ENCODE measurements around the gene PUDP.

DNA sequence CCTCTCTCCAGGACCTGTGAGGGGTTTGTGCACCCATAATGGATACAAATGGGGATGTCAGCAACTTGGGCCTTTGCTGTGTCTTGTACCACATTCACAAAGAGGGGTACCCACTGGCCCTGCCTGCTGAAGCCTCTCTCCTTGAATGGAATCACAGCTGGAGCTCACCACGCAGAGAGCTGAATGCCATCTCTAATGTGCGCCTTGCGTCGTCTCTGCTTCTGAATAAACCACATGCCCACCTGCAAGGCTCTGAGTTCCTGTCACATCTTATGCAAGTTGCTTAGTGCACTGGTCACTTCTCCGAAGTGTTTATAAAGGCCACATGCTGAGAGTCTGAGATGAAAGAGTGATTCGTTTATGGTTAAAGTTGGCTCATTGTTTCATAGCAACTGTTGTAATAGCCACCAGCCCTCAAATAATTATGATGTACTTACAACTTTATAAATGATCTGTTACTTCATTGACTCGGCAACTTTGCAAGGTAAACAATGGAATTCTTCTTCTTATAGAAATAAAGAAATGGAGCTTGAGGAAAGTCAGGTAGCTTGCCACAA, 6.2 kb upstream of the PUDP start:
- TF ChIP-seq, protein P1, sequence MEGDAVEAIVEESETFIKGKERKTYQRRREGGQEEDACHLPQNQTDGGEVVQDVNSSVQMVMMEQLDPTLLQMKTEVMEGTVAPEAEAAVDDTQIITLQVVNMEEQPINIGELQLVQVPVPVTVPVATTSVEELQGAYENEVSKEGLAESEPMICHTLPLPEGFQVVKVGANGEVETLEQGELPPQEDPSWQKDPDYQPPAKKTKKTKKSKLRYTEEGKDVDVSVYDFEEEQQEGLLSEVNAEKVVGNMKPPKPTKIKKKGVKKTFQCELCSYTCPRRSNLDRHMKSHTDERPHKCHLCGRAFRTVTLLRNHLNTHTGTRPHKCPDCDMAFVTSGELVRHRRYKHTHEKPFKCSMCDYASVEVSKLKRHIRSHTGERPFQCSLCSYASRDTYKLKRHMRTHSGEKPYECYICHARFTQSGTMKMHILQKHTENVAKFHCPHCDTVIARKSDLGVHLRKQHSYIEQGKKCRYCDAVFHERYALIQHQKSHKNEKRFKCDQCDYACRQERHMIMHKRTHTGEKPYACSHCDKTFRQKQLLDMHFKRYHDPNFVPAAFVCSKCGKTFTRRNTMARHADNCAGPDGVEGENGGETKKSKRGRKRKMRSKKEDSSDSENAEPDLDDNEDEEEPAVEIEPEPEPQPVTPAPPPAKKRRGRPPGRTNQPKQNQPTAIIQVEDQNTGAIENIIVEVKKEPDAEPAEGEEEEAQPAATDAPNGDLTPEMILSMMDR (IDR thresholded peaks at IDR 0.05), result no peak
- no peak for TF ChIP-seq POLR2A (IDR thresholded peaks at IDR 0.05)

All from Peyer's patch (tissue), 4 donors.